CD14-positive monocyte (primary cell): ENCODE results near the gene DEPDC1B. TPM values are rescaled to one million over a fixed set of nuclear protein-coding genes. Genes with fewer than 3 reads are reported as not detected.

Experiments
- DNase-seq, 3 donors: peaks; one replicate each; pipeline ENCODE4 v3.0.0-alpha.2; 2011 to 2022
- H2AFZ ChIP-seq: 2 replicates; pipeline ENCODE4 v1.6.0; 2012; ENCODE audit warnings: mild to moderate bottlenecking, low read depth, low read length, inconsistent platforms; ENCODE audit not compliant: insufficient read depth, poor library complexity, severe bottlenecking
- H3K27ac ChIP-seq, 2 donors: 1 replicate in 1 of 2; 2 replicates in 1 of 2; pipeline ENCODE4 v1.5.1; 2012 to 2013; ENCODE audit warnings: low read length in 2 of 2, control low read depth in 1 of 2, inconsistent platforms in 1 of 2, low read depth in 1 of 2, mild to moderate bottlenecking in 1 of 2
- H3K27me3 ChIP-seq, 2 donors: one replicate each; pipeline versions ENCODE4 v1.6.0 to v1.6.1; 2011 to 2013; ENCODE audit warnings: low read length in 2 of 2; ENCODE audit not compliant: control insufficient read depth in 2 of 2, insufficient read depth in 2 of 2
- H3K36me3 ChIP-seq, 2 donors: replicated peaks in 1 of 2; 1 replicate in 1 of 2; 2 replicates in 1 of 2; pipeline versions ENCODE4 v1.5.1 to v1.6.1; 2012 to 2013; ENCODE audit warnings: low read length in 2 of 2, control low read depth in 1 of 2, inconsistent platforms in 1 of 2, mild to moderate bottlenecking in 1 of 2; ENCODE audit not compliant: insufficient read depth in 2 of 2, control insufficient read depth in 1 of 2
- H3K4me1 ChIP-seq, 2 donors: 1 replicate in 1 of 2; 2 replicates in 1 of 2; pipeline versions ENCODE4 v1.5.1 to v1.6.1; 2012 to 2013; ENCODE audit warnings: low read length in 2 of 2, control low read depth in 1 of 2, inconsistent platforms in 1 of 2, mild to moderate bottlenecking in 1 of 2, moderate library complexity in 1 of 2; ENCODE audit not compliant: insufficient read depth in 2 of 2, control insufficient read depth in 1 of 2
- H3K4me2 ChIP-seq: replicated peaks from 2 replicates; pipeline ENCODE3; 2012; ENCODE audit warnings: low read length, moderate library complexity, mild to moderate bottlenecking; ENCODE audit not compliant: poor library complexity, severe bottlenecking; ENCODE audit errors: extremely low read depth
- H3K4me3 ChIP-seq, 3 experiments: fragments of 200-600 bp in 1 of 3; sonication (generic) in 1 of 3; replicated peaks in 1 of 3; 1 replicate in 2 of 3; 2 replicates in 1 of 3; pipeline ENCODE4 v1.5.1; 2011 to 2013; ENCODE audit warnings: low read length in 3 of 3, mild to moderate bottlenecking in 3 of 3, control low read depth in 2 of 3, low read depth in 2 of 3, inconsistent platforms in 1 of 3, moderate library complexity in 1 of 3
- H3K79me2 ChIP-seq: 2 replicates; pipeline ENCODE4 v1.6.0; 2012; ENCODE audit warnings: mild to moderate bottlenecking, control low read depth, inconsistent platforms, low read length, moderate library complexity; ENCODE audit not compliant: insufficient read depth
- H3K9ac ChIP-seq: 2 replicates; pipeline ENCODE4 v1.6.0; 2017; ENCODE audit warnings: low read length, mild to moderate bottlenecking; ENCODE audit not compliant: insufficient read depth, poor library complexity, severe bottlenecking
- H3K9me3 ChIP-seq, 2 donors: replicated peaks in 1 of 2; 1 replicate in 1 of 2; 2 replicates in 1 of 2; pipeline versions ENCODE4 v1.5.1 to v1.6.1; 2012 to 2013; ENCODE audit warnings: low read length in 2 of 2, control low read depth in 1 of 2; ENCODE audit not compliant: control insufficient read depth in 1 of 2, insufficient read depth in 1 of 2
- H4K20me1 ChIP-seq: 2 replicates; pipeline ENCODE4 v1.6.0; 2012; ENCODE audit warnings: mild to moderate bottlenecking, low read length, control low read depth, moderate library complexity; ENCODE audit not compliant: insufficient read depth
- H3K27ac Mint-ChIP-seq, 7 donors: one replicate each; pipeline ENCODE4 v1.8.0; 2020; ENCODE audit warnings: mild to moderate bottlenecking in 7 of 7, mixed read lengths in 7 of 7, moderate library complexity in 6 of 7, inconsistent platforms in 2 of 7
- H3K27me3 Mint-ChIP-seq, 3 donors: one replicate each; pipeline ENCODE4 v1.8.0; 2021 to 2022; ENCODE audit warnings: low read depth in 3 of 3, mild to moderate bottlenecking in 3 of 3, mixed read lengths in 3 of 3, moderate library complexity in 3 of 3, inconsistent platforms in 1 of 3
- H3K36me3 Mint-ChIP-seq, 2 donors: one replicate each; pipeline ENCODE4 v1.8.0; 2020; ENCODE audit warnings: mixed read lengths in 2 of 2, inconsistent platforms in 1 of 2, mild to moderate bottlenecking in 1 of 2
- H3K4me1 Mint-ChIP-seq: one replicate; pipeline ENCODE4 v1.8.0; 2020; ENCODE audit warnings: mild to moderate bottlenecking, mixed read lengths
- H3K4me3 Mint-ChIP-seq, 2 donors: one replicate each; pipeline ENCODE4 v1.8.0; 2020; ENCODE audit warnings: mild to moderate bottlenecking in 2 of 2, mixed read lengths in 2 of 2, moderate library complexity in 1 of 2
- H3K9me3 Mint-ChIP-seq, 7 donors: one replicate each; pipeline ENCODE4 v1.8.0; 2020 to 2022; ENCODE audit warnings: mixed read lengths in 7 of 7, mild to moderate bottlenecking in 6 of 7, moderate library complexity in 6 of 7, inconsistent platforms in 2 of 7
- WGBS: methylation state at CpG from one replicate; pipeline ENCODE4 v1.1.5; 2013; ENCODE audit warnings: missing lambda C conversion rate; ENCODE audit not compliant: insufficient coverage; 5-methylcytosine and 5-hydroxymethylcytosine counted together
- intact Hi-C, 2 donors: fragments of 100-400 bp; cut with micrococcal nuclease; formaldehyde crosslinking; loops; one replicate each; pipeline versions ENCODE4 v1.15.0 to v1.15.1; 2023
- polyA plus RNA-seq, 3 donors: library from polyadenylated mRNA; depleted of rRNA in 1 of 3; unstranded in 2 of 3; stranded (reverse) in 1 of 3; fragments of 300-500 nt in 2 of 3; fragments of >200 nt in 1 of 3; fragmentation: Illumina TruSeq in 2 of 3; gene quantifications; 1 replicate in 2 of 3; 2 replicates in 1 of 3; pipeline ENCODE4 v1.2.3, GENCODE V29; 2012 to 2021
- TF ChIP-seq, protein P1 (sequence below): fragments of 200-600 bp; IDR thresholded peaks from one replicate; pipeline ENCODE4 v1.8.0; 2022; ENCODE audit warnings: antibody characterized with exemption, mild to moderate bottlenecking

Gene DEPDC1B
- polyA plus RNA-seq, 3 donors: 0.11 to 0.56 (median 0.14) TPM

DNA sequence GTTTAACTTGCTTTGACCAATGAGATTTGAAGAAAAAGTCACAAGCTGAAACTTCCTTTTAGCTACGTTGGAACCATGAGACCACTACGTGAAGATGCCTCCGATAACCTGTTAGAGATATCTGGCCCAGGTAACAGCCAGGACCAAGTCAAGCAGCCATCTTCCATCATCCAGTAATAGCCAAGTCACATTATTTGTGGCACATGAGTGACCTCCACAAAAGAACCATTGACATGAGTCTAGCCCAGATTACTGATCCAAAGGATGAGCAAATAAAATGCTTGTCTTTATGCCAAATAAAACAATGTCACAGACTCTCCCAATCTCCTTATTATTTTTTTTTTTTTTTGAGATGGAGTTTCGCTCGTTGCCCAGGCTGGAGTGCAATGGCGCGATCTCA lies 1.6 kb downstream of the DEPDC1B start:
- H3K79me2 ChIP-seq: peaks cover 65% of the 10 kb centered on the region
- no peaks in the 10 kb centered on the region for H4K20me1 ChIP-seq
- H3K27me3 ChIP-seq: no peaks in the 10 kb centered on the region
- no peak overlapping the region for H3K9ac ChIP-seq
- peak overlapping the region; percentile 95 for H2AFZ ChIP-seq
- H3K4me3 ChIP-seq: no peak overlapping the region
- H3K4me1 ChIP-seq: peaks cover 18 to 21% of the 10 kb centered on the region in 2 donors
- DNase-seq: no peak
- Mint-ChIP-seq H3K4me1 (peaks cover 32% of the 10 kb centered on the region), H3K27ac (no peak overlapping the region), H3K36me3 (peaks cover 2 to 3% of the 10 kb centered on the region in 2 donors), H3K27me3 (peaks cover 2 to 11% (median 5%) of the 10 kb centered on the region in 3 donors), H3K4me3 (no peak overlapping the region), H3K9me3 (peaks cover 0 to 6% (median 3%) of the 10 kb centered on the region in 7 donors)
- TF ChIP-seq, protein P1, sequence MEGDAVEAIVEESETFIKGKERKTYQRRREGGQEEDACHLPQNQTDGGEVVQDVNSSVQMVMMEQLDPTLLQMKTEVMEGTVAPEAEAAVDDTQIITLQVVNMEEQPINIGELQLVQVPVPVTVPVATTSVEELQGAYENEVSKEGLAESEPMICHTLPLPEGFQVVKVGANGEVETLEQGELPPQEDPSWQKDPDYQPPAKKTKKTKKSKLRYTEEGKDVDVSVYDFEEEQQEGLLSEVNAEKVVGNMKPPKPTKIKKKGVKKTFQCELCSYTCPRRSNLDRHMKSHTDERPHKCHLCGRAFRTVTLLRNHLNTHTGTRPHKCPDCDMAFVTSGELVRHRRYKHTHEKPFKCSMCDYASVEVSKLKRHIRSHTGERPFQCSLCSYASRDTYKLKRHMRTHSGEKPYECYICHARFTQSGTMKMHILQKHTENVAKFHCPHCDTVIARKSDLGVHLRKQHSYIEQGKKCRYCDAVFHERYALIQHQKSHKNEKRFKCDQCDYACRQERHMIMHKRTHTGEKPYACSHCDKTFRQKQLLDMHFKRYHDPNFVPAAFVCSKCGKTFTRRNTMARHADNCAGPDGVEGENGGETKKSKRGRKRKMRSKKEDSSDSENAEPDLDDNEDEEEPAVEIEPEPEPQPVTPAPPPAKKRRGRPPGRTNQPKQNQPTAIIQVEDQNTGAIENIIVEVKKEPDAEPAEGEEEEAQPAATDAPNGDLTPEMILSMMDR: no peak
- 89% methylated on average over 6 of the region's 7 CpGs for whole genome bisulfite sequencing
- H3K4me2 ChIP-seq: no peak overlapping the region
- H3K36me3 ChIP-seq: no peaks in the 10 kb centered on the region
- no peaks in the 10 kb centered on the region for H3K9me3 ChIP-seq
- no peak overlapping the region for H3K27ac ChIP-seq
- intact Hi-C loops: no loop called here

DNA sequence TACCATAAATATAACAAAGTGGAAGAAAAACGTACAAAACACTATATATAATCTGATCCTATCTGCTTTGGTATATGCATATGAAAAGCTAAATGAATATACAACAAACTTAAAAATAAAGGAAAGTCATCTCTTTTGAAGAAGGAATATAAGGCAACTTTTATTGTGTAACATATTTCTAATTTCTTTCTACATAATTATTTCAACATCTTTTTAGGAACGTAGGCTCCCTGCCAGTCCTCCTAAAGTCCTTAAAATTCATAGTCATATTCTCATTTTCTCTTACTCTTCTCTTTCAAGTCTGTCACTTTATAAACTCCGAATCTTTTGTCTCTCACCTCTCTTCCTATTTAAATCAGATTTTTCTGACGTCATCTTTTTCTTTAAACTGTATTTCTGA lies 9.6 kb downstream of the DEPDC1B start:
- peak overlapping the region; percentile 8 to 28 for H3K4me3 Mint-ChIP-seq

More for the DNA sequence above, 9.6 kb downstream of the DEPDC1B start:
- peaks cover 12 to 14% of the 10 kb centered on the region in 2 donors for H3K4me1 ChIP-seq
- intact Hi-C loops: no loop called here
- peak overlapping the region; percentile 42 for H2AFZ ChIP-seq
- TF ChIP-seq, protein P1: no peak
- H3K9me3 Mint-ChIP-seq: peaks cover 0 to 5% (median 2%) of the 10 kb centered on the region in 7 donors
- H3K9me3 ChIP-seq: no peaks in the 10 kb centered on the region
- H3K4me3 ChIP-seq: no peak overlapping the region
- H3K4me2 ChIP-seq: no peak overlapping the region
- H3K36me3 ChIP-seq: peaks cover 0 to 14% of the 10 kb centered on the region in 2 donors
- 0% methylated on average over 1 of the region's 4 CpGs for WGBS
- peak in 1 of 3 donors; percentile 26 for DNase-seq
- peak overlapping the region; percentile 8 to 81 (median 67) for H3K27ac Mint-ChIP-seq
- H3K36me3 Mint-ChIP-seq: peaks cover 10 to 14% of the 10 kb centered on the region in 2 donors
- no peaks in the 10 kb centered on the region for H4K20me1 ChIP-seq
- H3K27me3 ChIP-seq: no peaks in the 10 kb centered on the region
- peak overlapping the region in 1 of 2 donors; percentile 34 for H3K27ac ChIP-seq
- peaks cover 93% of the 10 kb centered on the region for H3K79me2 ChIP-seq
- H3K9ac ChIP-seq: no peak overlapping the region
- peaks cover 0 to 1% (median 0%) of the 10 kb centered on the region in 3 donors for H3K27me3 Mint-ChIP-seq
- peaks cover 24% of the 10 kb centered on the region for H3K4me1 Mint-ChIP-seq
